AG04449 (cell line): ENCODE data around the gene SLC45A2.

Experiments
- CTCF ChIA-PET: fragments of 350-600 bp; formaldehyde crosslinking; extraction: SDS; loops from one replicate; lab custom pipeline; 2021; ENCODE audit warnings: antibody characterized with exemption; lab: Yijun Ruan, JAX
- POLR2A ChIA-PET: fragments of 400-600, 350-600 bp; formaldehyde crosslinking; extraction: SDS; loops from one replicate; lab custom pipeline; 2020; ENCODE audit warnings: antibody characterized with exemption, inconsistent platforms; lab: Yijun Ruan, JAX
- DNase-seq: peaks from one replicate; pipeline ENCODE4 v3.0.0-alpha.2; 2010; ENCODE audit warnings: low read depth, low spot score
- H3K4me3 ChIP-seq: 2 replicates; pipeline ENCODE4 v1.5.1; 2011; ENCODE audit warnings: low read depth, mild to moderate bottlenecking, control low read depth, low read length
- TF ChIP-seq, protein P1 (sequence below): IDR thresholded peaks from one replicate; pipeline ENCODE4 v1.5.1; 2011; ENCODE audit warnings: mild to moderate bottlenecking, moderate library complexity, low read length, control low read depth, inconsistent platforms; ENCODE audit not compliant: insufficient read depth; ENCODE audit errors: missing control alignments

Gene SLC45A2

DNA sequence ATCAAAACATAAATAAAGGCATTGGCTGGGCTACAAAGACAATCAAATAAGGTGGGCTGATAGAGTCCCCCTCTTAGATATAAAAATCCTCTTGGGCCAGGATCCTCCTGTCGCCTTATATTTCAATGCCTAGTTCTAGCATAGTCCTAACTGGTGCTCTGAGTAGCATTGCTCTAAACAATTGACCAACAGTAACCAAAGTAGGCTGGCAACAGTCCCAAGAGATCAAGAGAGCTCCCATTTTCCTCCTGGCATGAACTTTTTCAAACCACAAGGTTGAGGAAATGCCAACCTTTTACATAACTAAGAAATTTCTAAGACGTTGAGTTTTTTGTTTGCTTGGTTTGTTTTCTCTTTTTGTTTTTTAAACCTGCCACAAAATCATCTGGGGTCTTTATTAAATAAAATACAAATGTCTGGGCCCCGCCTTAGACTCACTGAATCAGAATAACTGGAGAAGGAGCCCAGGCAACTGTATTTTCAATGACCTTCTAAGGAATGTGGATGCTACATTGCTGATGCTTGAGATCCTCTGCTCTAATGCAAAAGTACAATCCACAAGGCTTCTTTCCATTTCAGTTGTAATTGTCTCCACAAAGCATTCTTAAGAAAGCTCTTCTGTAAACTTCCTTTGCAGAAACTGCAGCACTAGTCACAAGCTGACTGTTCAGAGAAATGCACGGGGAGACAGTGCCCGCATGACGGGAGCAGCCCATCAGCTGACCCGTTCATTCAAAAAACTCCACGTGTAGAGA, 2.9 kb downstream of the SLC45A2 start:
- POLR2A ChIA-PET = no interaction called here
- CTCF ChIA-PET = interaction anchor here (5.4 to 7.6 kb wide), 2 partner anchors 13 to 16 kb away, joined by 26 to 84 read pairs; no protein-coding TSS in a partner anchor
- no peak overlapping the region for H3K4me3 ChIP-seq
- no peak for DNase-seq
- TF ChIP-seq, protein P1, sequence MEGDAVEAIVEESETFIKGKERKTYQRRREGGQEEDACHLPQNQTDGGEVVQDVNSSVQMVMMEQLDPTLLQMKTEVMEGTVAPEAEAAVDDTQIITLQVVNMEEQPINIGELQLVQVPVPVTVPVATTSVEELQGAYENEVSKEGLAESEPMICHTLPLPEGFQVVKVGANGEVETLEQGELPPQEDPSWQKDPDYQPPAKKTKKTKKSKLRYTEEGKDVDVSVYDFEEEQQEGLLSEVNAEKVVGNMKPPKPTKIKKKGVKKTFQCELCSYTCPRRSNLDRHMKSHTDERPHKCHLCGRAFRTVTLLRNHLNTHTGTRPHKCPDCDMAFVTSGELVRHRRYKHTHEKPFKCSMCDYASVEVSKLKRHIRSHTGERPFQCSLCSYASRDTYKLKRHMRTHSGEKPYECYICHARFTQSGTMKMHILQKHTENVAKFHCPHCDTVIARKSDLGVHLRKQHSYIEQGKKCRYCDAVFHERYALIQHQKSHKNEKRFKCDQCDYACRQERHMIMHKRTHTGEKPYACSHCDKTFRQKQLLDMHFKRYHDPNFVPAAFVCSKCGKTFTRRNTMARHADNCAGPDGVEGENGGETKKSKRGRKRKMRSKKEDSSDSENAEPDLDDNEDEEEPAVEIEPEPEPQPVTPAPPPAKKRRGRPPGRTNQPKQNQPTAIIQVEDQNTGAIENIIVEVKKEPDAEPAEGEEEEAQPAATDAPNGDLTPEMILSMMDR = no peak

- TF ChIP-seq, protein P1 = no peak
- POLR2A ChIA-PET = no interaction called here
- no peak overlapping the region for H3K4me3 ChIP-seq
- no peak for DNase-seq
- CTCF ChIA-PET = interaction anchor here (5.4 to 7.6 kb wide), 2 partner anchors 11 to 18 kb away, joined by 26 to 84 read pairs; no protein-coding TSS in a partner anchor
Measured at GRCh38 chr5:33980030-33980429, 4.5 kb downstream of the SLC45A2 start.

DNA sequence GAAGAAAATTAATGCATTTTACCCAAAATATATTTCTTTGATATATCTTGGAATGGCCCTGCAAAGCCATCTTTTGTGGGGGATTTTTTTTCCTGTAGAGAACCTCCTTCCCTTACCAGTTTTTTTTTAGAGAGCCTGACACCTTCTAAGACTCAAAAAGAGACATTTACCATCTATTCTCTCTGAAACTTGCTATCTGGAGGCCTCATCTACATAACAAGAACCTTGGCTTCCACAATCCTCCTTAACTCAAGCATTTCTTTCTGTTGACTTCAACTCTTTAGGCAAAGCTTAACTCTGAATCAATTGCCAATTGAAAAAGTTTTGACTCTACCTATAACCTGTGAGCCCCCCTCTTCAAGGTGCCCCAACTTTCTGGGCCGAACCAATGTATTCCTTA, 6.2 kb downstream of the SLC45A2 start:
- TF ChIP-seq, protein P1 = no peak
- H3K4me3 ChIP-seq = no peak overlapping the region
- POLR2A ChIA-PET = no interaction called here
- CTCF ChIA-PET = interaction anchor here (1.3 to 7.6 kb wide), 2 partner anchors 9 to 18 kb away, joined by 3 to 84 read pairs; no protein-coding TSS in a partner anchor
- no peak for DNase-seq

DNA sequence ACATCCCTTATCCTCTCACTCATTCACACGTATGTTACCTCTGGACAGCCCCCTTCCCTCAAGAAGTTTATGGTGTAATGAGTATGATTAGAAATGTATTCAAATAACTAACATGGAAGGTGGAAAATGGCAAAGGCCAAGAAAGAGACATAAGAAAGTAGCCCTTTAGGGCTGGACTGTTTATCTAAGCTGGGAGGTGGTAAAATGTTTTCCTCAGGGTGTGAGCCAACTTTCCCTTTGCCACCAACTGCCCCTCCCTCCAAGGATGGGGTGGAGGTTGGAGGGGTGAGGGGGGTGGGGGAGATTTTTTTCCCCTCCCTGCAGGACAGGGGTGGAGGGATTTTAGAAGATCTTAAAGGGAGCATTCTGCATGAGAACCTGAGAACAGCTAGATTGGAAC, 8.2 kb downstream of the SLC45A2 start:
- no peak overlapping the region for H3K4me3 ChIP-seq
- no peak for DNase-seq
- CTCF ChIA-PET = interaction anchor here (1.0 to 1.1 kb wide), 2 partner anchors 19 to 506 kb away, joined by 3 to 6 read pairs; no protein-coding TSS in a partner anchor
- TF ChIP-seq, protein P1 = no peak
- POLR2A ChIA-PET = no interaction called here

DNA sequence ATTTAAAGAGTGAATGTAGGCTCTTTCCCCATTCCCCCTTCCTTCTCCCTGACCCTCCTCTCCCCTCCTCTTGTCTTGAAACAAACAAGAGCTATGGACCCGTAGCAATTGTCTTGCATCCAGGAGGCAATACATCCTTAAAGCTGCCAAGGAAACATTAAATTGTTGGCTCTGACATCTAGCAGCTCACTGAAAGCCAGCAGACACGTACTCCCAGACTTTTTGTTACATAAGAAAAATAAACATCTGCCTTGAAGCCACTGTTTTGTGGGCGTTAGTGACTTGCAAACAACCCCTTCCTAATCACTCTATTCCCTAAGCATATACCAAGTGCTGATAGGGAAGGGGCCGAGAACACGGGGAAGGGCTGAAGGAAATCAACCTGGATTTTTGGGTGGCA, 8.6 kb downstream of the SLC45A2 start:
- POLR2A ChIA-PET = no interaction called here
- CTCF ChIA-PET = interaction anchor here (1.0 to 1.1 kb wide), 2 partner anchors 20 to 506 kb away, joined by 3 to 6 read pairs; no protein-coding TSS in a partner anchor

DNA sequence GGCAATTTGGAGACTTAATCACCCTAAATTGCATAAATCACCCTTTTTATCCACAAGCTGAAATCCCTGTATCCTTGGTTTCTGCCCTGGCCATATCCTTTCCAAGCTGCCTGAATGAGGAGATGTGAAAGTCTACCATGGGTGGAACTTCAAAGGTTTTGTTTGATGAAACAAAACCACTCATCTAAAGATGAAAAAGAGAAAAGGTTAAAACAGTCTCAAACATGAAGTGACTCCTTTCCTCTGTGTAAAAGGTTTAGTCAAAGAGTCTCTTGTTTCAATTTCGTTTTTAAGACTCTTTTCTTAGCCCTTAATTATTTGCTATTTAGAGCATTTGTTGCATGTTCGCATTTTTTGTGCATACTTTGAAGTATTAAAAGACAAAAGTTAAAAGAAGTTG, 11.2 kb downstream of the SLC45A2 start:
- no peak for DNase-seq
- ChIA-PET POLR2A (no interaction called here), CTCF (no interaction called here)
- TF ChIP-seq, protein P1 = no peak
- no peak overlapping the region for H3K4me3 ChIP-seq

More for the DNA sequence above, 8.6 kb downstream of the SLC45A2 start:
- TF ChIP-seq, protein P1 = no peak
- no peak overlapping the region for H3K4me3 ChIP-seq
- no peak for DNase-seq
